NCI-H2171 (cell line): Measurements from ENCODE around the gene MRPS22.

Experiments used
- DNase-seq: peaks from one replicate; lab custom pipeline; 2025; lab: John Stamatoyannopoulos, UW

MRPS22 gene

DNA sequence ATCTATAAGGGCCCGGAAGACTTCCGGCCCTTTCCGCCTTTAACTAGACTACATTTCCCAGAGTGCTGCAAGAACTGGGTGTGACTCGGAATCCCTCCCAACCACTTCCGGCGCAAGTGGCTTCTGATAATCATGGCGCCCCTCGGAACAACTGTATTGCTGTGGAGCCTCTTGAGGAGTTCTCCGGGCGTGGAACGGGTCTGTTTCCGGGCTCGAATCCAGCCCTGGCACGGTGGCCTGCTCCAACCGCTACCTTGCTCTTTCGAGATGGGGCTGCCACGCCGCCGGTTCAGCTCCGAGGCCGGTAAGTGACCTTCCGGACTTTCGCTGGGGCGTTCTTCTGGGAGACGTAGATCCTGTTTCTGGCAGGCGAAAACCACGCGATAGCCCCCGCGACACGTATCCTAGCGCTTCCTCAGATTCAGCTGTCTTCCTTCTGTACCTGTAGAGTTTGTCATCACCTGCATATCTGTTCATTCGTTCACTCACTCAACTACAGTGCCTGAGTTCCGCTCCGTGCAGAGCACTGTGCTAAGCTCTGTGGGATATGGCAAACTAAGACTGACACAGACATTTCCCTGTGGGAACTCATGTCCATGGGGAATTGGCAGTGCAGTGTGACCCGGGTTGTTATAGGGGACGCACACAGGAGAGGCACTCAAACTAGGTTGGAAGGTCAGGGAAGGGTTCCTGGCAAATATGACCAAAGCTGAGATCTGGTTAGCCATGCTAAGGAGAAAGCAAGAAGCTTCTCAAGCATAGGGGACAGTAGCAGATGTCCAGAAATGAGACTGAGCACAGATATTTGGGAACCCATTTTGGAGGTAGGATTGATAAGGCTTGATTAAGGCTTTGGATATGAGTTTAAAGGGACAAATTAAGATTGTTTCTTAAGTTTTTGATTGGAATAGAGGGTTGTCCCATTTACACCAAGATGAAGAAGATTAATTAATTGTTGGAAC is at the start of gene MRPS22:
TSS of gene MRPS22 (plus strand) at position 126 of the 962 bp plus-strand sequence. CDS start at position 133, 7 bp downstream.
- peak; percentile 87 for DNase-seq

DNA sequence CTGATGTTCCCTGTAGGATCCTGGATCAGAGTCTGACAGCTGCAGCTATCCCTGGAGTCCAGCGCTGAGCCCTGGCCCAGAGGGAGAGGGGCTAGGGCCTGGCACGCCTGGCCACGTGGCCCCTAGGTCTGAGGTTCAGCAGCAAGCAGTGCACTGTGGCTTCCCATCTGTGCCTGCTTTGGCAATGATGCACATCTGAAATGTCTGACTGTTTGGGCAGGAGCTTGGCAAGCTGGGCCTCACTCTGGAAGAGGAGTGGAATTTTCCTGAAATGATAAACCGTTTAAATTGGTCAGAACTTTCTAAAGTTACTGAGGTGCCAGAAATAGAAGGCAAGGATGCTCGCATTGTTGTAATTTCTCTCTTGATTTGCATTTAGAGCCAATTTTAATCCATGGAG is 48.8 kb upstream of the MRPS22 start:
- no peak for DNase-seq

DNA sequence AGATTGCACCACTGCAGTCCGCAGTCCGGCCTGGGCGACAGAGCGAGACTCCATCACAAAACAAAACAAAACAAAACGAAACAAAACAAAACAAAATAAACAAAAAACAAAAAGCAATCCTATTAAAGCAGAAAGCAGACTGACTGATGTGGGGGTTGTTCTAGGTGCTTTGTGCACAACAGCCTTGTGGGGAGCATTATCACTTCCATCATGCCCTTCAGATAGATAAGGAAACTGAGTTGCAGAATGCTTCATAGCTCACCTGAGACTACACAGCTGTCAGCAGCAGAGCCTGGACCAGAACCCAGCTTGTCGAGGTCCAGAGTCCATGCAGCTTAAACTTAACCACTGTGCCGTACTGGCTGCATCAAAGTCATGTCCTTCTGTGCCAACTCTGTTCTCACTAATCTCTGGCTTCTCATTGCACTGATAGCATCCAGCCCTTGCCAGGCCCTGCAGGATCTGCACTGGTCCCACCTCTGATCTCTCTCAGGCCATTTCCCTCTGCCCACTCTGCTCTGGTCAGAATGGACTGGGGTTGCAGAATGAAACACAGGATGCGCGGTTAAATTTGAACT is 47.6 kb upstream of the MRPS22 start:
- DNase-seq = no peak

DNA sequence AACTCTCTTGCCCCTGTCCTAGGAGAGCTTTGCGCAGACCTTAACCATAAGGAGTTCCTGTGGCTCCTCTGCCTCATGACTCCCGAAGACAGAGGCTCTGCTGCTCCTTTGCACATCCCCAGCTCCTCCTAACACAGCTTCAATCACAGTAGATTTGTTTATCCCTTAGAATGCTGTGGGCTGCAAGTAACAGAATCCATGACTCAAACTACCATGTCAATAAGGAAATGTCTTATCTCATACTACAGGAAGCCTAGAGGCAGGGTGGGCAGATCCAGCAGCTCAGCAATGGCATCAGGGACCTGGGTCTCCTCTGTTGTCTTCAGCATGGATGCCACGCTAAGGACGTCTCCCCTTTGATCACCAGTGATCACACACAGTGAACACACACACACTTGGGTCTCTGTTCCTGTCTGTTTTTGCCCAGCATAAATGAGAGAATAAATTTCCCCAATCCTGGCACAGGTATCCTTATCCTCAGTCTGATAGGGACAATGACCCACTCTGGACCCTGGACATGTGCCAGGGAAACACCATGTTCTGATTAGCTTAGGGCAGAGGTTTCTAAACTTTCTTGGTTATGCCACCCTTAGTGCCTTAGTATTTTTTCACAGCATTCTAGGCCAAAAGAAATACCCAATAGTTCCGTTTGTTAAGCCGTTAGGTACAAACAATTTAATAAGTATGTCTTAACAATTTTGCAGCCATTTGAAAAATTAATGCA is 46.1 kb upstream of the MRPS22 start:
- no peak for DNase-seq

DNA sequence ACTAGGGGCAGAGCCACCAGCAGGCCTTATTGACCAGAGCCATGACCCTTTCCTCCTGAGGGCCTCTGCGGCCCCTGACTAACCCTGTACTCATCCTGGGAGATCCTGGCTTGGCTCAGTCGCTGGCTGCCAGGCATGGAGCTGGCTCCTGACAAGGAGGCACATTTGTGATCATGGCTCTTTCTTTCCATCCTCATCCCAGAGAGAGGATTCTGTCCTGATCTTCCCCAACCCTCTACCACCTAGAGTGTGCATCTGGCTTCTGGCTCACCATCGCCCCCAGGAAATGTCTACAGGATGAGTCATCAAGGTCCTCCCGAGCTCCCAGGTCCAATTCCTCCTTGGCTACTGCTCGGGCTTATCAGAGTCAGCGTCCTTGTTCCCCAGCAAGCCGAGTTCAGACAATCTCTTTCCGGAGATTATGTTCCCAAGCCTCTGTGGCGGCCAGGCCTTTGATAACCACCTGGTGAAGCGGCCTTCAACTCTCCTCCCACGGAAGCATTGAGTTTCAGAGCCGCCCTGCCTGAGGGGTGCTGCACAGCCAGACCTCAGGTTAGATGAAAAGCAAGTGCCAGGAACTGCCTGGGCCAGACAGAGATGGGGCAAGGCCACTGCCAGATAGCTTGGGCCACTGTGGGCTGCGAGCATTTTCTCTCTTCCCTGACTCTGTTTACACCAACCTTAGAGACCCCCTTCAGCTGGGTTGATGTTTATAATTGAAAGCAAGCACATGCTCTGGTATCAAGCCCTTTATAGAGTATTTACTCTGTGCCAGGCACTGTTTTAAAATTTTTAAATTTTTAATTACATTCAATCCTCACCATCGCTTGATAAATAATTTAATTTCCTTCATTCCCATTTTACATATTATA is 44.3 kb upstream of the MRPS22 start:
- DNase-seq = no peak

- DNase-seq = no peak
Observed at GRCh38 chr3:139300416-139300815, 43.4 kb upstream of the MRPS22 start.

DNA sequence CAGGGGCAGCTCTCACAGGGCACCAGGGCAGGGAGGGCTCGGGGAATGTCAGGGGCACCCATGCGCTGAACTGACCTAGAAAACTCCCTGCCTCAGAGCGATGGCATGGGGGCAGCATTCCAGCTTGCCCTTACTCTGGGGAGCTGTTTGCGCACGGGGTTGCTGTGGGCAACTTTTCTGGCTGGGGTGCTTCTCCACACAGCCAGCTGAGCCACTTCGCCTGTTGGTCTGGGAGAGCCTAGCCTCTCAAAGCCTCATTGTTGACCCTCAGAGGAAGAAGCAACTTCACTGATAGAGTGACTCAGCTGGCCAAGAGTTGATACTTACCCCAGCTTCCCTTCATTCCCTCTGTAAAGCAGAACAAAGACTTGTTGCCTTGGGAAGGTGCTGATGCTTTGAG is 42.6 kb upstream of the MRPS22 start:
- no peak for DNase-seq

GRCh38 chr3:139301654-139302053 is 42.2 kb upstream of the MRPS22 start:
- no peak for DNase-seq

GRCh38 chr3:139302084-139302800 is 41.6 kb upstream of the MRPS22 start:
- no peak for DNase-seq

GRCh38 chr3:139302801-139303113 is 41.1 kb upstream of the MRPS22 start:
- DNase-seq = no peak

GRCh38 chr3:139303216-139303615 is 40.6 kb upstream of the MRPS22 start:
- no peak for DNase-seq

- no peak for DNase-seq
Observed at GRCh38 chr3:139304383-139304782, 39.4 kb upstream of the MRPS22 start.

GRCh38 chr3:139306078-139306477 is 37.7 kb upstream of the MRPS22 start:
- DNase-seq = no peak

GRCh38 chr3:139307072-139307491 is 36.7 kb upstream of the MRPS22 start:
- DNase-seq = no peak

DNA sequence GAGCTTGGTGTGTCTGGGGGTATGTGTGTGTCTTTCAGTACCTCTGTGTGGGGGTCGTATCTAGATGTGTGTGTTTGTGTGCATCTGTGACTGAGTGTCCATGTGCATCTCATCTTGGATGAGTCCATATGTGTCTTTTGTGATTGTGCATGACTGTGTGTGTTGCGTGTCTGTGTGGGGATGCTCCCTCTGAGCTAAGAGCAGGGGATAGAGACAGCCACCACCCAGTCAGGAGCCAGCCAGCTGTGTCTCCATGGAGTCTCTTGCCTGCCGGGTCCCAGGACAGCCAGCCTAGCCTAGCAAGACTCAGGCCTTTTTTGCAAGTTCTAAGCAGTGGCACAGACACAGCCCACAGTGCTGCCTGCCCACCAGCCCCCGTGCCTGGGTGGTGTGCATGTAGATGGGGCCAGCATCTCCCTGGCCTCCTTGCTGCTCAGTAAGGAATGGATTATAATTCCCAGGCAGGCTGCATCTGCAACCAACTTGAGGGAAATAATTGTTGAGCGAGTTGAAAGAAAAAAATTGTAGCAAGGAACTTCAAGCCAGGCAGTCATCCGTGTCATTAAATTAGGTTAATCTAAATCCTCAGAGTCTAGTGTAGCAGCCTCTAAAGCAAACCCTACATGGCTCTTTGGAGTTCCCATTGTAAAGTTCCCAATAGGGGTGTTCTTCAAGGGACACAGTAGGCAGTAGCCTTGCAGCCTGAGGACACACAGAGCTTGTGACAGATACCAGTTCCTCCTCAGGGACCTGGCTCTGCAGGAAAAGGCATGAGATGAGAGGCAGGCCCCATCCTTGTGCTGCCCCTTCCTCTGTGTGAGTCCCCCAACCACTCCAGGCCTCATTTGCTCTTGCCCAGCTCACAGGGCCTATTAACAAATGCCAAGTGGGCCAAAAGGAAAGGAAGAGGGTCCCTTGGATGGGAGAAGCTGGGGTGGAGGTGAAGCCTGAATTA is 35.9 kb upstream of the MRPS22 start:
- DNase-seq = no peak

- no peak for DNase-seq
Observed at GRCh38 chr3:139308560-139308959, 35.3 kb upstream of the MRPS22 start.

DNA sequence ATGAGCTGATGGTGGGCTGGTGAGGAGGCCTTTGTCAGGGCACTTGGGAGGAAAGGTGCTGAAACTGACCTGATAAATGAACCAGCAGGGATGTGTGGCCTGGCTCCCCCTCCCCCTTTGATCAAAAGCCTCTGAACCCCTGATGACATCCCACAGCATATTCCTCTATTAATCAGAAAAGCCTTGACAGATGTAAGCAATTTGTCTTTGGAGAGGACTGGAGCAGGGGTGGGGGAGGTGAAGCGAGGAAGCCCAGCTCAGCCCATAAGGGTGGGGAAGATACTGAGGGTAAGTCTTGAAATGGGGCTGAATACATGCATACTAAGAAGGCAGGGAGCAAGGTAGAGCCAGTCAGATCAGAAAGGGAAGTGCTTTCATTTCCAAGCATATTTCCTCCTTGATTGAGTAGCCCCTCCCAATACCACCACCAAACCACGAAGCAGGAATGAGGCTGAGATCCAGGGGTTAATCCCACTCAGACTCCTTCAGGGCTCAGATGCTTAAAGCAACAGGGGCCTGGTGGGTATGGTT is 34.7 kb upstream of the MRPS22 start:
- DNase-seq = no peak

- DNase-seq = no peak
Observed at GRCh38 chr3:139309880-139310279, 33.9 kb upstream of the MRPS22 start.

- no peak for DNase-seq
Observed at GRCh38 chr3:139310474-139310933, 33.3 kb upstream of the MRPS22 start.

DNA sequence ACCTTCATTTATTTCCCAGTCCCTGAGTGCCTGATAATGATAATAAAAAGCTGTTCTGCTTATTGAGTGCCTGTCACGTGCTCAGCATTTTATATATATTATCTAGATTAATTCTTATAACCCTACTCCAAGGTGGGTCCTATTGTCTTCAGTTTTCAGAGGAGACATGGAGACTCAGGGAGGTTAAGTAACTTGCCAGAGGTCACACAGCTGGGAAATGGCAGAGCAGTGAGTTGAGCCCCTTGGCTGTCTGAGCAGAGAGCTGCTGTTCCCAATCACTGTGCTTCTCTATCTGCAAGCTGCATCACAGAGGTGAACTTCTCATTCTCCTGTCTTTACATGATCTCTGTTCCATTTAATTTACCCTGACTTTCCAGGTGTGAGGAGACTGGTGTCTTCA is 32.3 kb upstream of the MRPS22 start:
- no peak for DNase-seq
